GM12878 (cell line): Measurements from ENCODE around the gene ESYT3. TPM values are rescaled to one million over a fixed set of nuclear protein-coding genes. Genes with fewer than 3 reads are reported as not detected.

Experiments
- IKZF1 ChIP-seq: fragments of 450-650 bp; conservative IDR thresholded peaks from 2 replicates; pipeline ENCODE4 v1.6.1; 2017; ENCODE audit warnings: antibody characterized with exemption, mild to moderate bottlenecking
- polyA plus RNA-seq, 11 experiments: library from polyadenylated mRNA; depleted of rRNA in 4 of 11; unstranded in 6 of 11; stranded (reverse) in 5 of 11; fragments of >200 nt; fragmentation: Nextera tagmentation in 4 of 11; fragmentation: Illumina TruSeq in 1 of 11; extraction: Ambion mirVana in 4 of 11; extraction: Trizol in 1 of 11; gene quantifications; 1 replicate in 1 of 11; 2 replicates in 10 of 11; pipeline versions ENCODE4 v1.2.1 to v1.2.3, GENCODE V29; 2011 to 2016; ENCODE audit warnings: inconsistent platforms in 2 of 11, missing spikeins in 2 of 11, low read depth in 1 of 11
- total RNA-seq, 4 experiments: library from RNA; depleted of rRNA in 3 of 4; stranded (reverse); fragments of >200 nt in 3 of 4; fragmentation: Illumina TruSeq in 1 of 4; extraction: Trizol in 1 of 4; gene quantifications; 2 replicates each; pipeline versions ENCODE4 v1.2.1 to v1.2.3, GENCODE V29; 2013 to 2021
- TF ChIP-seq, protein P1 (sequence below): fragments of 450-650 bp; IDR thresholded peaks from 2 replicates; pipeline ENCODE4 v1.6.1; 2018; ENCODE audit warnings: mild to moderate bottlenecking, low read depth, moderate library complexity; ENCODE audit not compliant: partially characterized antibody
- TF ChIP-seq, protein P2 (sequence below): IDR thresholded peaks from 2 replicates; pipeline ENCODE4 v1.6.1; 2011; ENCODE audit warnings: borderline replicate concordance, low read depth, mild to moderate bottlenecking, moderate library complexity, low read length; ENCODE audit not compliant: insufficient read depth, poor library complexity, severe bottlenecking
- TF ChIP-seq, protein P3 (sequence below): IDR thresholded peaks from 2 replicates; pipeline ENCODE4 v1.6.1; 2012; ENCODE audit warnings: mild to moderate bottlenecking, low read depth, low read length
- TF ChIP-seq, protein P4 (sequence below): IDR thresholded peaks from 2 replicates; pipeline ENCODE4 v1.6.1; 2012; ENCODE audit warnings: low read length, inconsistent platforms

ESYT3 gene
- total and polyA plus RNA-seq, 10 of the 15 experiments (the other 5 are each of a cell fraction or from before 2014, with no cell fraction given), result not detected

DNA sequence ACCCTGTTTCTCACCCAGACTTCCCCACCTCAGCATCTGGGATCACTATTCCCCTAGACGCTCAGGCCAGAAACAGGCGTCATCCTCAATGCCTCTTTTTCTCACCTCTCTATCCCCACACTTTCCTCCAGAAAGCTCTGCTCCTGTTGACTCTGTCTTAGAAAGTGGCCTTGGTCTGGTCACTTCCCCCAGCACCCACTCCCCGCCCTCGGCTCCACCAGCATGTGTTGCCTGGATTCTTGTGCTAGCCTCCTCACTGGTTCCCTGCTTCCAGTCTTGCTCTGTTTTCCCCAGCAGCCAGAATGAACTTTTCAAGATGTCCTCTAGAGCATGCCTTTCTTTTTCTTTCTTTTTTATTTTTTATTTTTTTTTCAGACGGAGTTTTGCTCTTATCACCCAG, 39.7 kb upstream of the ESYT3 start (continued):
- TF ChIP-seq, protein P1, sequence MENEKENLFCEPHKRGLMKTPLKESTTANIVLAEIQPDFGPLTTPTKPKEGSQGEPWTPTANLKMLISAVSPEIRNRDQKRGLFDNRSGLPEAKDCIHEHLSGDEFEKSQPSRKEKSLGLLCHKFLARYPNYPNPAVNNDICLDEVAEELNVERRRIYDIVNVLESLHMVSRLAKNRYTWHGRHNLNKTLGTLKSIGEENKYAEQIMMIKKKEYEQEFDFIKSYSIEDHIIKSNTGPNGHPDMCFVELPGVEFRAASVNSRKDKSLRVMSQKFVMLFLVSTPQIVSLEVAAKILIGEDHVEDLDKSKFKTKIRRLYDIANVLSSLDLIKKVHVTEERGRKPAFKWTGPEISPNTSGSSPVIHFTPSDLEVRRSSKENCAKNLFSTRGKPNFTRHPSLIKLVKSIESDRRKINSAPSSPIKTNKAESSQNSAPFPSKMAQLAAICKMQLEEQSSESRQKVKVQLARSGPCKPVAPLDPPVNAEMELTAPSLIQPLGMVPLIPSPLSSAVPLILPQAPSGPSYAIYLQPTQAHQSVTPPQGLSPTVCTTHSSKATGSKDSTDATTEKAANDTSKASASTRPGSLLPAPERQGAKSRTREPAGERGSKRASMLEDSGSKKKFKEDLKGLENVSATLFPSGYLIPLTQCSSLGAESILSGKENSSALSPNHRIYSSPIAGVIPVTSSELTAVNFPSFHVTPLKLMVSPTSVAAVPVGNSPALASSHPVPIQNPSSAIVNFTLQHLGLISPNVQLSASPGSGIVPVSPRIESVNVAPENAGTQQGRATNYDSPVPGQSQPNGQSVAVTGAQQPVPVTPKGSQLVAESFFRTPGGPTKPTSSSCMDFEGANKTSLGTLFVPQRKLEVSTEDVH, result no peak
- TF ChIP-seq, protein P2, sequence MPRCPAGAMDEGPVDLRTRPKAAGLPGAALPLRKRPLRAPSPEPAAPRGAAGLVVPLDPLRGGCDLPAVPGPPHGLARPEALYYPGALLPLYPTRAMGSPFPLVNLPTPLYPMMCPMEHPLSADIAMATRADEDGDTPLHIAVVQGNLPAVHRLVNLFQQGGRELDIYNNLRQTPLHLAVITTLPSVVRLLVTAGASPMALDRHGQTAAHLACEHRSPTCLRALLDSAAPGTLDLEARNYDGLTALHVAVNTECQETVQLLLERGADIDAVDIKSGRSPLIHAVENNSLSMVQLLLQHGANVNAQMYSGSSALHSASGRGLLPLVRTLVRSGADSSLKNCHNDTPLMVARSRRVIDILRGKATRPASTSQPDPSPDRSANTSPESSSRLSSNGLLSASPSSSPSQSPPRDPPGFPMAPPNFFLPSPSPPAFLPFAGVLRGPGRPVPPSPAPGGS, result no peak
- no peak for TF ChIP-seq IKZF1
- TF ChIP-seq, protein P3, sequence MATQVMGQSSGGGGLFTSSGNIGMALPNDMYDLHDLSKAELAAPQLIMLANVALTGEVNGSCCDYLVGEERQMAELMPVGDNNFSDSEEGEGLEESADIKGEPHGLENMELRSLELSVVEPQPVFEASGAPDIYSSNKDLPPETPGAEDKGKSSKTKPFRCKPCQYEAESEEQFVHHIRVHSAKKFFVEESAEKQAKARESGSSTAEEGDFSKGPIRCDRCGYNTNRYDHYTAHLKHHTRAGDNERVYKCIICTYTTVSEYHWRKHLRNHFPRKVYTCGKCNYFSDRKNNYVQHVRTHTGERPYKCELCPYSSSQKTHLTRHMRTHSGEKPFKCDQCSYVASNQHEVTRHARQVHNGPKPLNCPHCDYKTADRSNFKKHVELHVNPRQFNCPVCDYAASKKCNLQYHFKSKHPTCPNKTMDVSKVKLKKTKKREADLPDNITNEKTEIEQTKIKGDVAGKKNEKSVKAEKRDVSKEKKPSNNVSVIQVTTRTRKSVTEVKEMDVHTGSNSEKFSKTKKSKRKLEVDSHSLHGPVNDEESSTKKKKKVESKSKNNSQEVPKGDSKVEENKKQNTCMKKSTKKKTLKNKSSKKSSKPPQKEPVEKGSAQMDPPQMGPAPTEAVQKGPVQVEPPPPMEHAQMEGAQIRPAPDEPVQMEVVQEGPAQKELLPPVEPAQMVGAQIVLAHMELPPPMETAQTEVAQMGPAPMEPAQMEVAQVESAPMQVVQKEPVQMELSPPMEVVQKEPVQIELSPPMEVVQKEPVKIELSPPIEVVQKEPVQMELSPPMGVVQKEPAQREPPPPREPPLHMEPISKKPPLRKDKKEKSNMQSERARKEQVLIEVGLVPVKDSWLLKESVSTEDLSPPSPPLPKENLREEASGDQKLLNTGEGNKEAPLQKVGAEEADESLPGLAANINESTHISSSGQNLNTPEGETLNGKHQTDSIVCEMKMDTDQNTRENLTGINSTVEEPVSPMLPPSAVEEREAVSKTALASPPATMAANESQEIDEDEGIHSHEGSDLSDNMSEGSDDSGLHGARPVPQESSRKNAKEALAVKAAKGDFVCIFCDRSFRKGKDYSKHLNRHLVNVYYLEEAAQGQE, result no peak
- TF ChIP-seq, protein P4, sequence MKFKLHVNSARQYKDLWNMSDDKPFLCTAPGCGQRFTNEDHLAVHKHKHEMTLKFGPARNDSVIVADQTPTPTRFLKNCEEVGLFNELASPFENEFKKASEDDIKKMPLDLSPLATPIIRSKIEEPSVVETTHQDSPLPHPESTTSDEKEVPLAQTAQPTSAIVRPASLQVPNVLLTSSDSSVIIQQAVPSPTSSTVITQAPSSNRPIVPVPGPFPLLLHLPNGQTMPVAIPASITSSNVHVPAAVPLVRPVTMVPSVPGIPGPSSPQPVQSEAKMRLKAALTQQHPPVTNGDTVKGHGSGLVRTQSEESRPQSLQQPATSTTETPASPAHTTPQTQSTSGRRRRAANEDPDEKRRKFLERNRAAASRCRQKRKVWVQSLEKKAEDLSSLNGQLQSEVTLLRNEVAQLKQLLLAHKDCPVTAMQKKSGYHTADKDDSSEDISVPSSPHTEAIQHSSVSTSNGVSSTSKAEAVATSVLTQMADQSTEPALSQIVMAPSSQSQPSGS, result no peak
